GM18519 (cell line): ENCODE results near the gene SMIM1.
"Not testable (repeated sequence)": the region's sequence is repeated elsewhere in the genome, so short reads cannot be mapped to it uniquely, and the experiment has no call there.

Source experiments
- ATAC-seq: cut with Tn5 transposase; IDR thresholded peaks from one replicate; pipeline ENCODE4 v1.9.1; 2021; ENCODE audit warnings: mild to moderate bottlenecking, moderate library complexity; ENCODE audit not compliant: unreplicated experiment, low FRiP score

Gene SMIM1

GRCh38 chr1:3736131-3736561 is 36.4 kb upstream of the SMIM1 start:
- ATAC-seq: no peak

GRCh38 chr1:3736708-3737107 is 35.8 kb upstream of the SMIM1 start:
- no peak for ATAC-seq

GRCh38 chr1:3738943-3739342 is 33.6 kb upstream of the SMIM1 start:
- no peak for ATAC-seq

GRCh38 chr1:3740042-3740441 is 32.5 kb upstream of the SMIM1 start:
- no peak for ATAC-seq

- no peak for ATAC-seq
Observed at GRCh38 chr1:3740752-3741151, 31.8 kb upstream of the SMIM1 start.

- ATAC-seq: no peak
Observed at GRCh38 chr1:3741566-3742438, 30.7 kb upstream of the SMIM1 start.

- ATAC-seq: no peak
Observed at GRCh38 chr1:3742439-3743298, 29.9 kb upstream of the SMIM1 start.

GRCh38 chr1:3743421-3743820 is 29.1 kb upstream of the SMIM1 start:
- ATAC-seq: no peak

GRCh38 chr1:3743826-3744225 is 28.7 kb upstream of the SMIM1 start:
- ATAC-seq: no peak

- ATAC-seq: no peak
Observed at GRCh38 chr1:3744646-3745045, 27.9 kb upstream of the SMIM1 start.

- no peak for ATAC-seq
Observed at GRCh38 chr1:3745071-3745470, 27.5 kb upstream of the SMIM1 start.

- ATAC-seq: no peak
Observed at GRCh38 chr1:3745590-3746381, 26.8 kb upstream of the SMIM1 start.

- ATAC-seq: no peak
Observed at GRCh38 chr1:3746389-3746829, 26.1 kb upstream of the SMIM1 start.

GRCh38 chr1:3746830-3747521 is 25.6 kb upstream of the SMIM1 start:
- no peak for ATAC-seq

GRCh38 chr1:3747522-3747848 is 25.1 kb upstream of the SMIM1 start:
- no peak for ATAC-seq

GRCh38 chr1:3747903-3748302 is 24.6 kb upstream of the SMIM1 start:
- no peak for ATAC-seq

GRCh38 chr1:3748316-3748900 is 24.1 kb upstream of the SMIM1 start:
- not testable (repeated sequence) for ATAC-seq

- ATAC-seq: no peak
Observed at GRCh38 chr1:3749512-3749911, 23.0 kb upstream of the SMIM1 start.

GRCh38 chr1:3750741-3751140 is 21.8 kb upstream of the SMIM1 start:
- ATAC-seq: no peak

GRCh38 chr1:3752400-3752945 is 20.1 kb upstream of the SMIM1 start, which contains the start of gene CCDC27:
CCDC27 (plus strand) TSS chr1:3752450; CDS start chr1:3752482, 32 bp downstream.
- no peak for ATAC-seq
